T-helper 17 cell (primary cell): ENCODE data around the gene WIPF2. TPM values are rescaled to one million over a fixed set of nuclear protein-coding genes. Genes with fewer than 3 reads are reported as not detected.
"Not testable (repeated sequence)": the region's sequence is repeated elsewhere in the genome, so short reads cannot be mapped to it uniquely, and the experiment has no call there.

ENCODE experiments used
- ATAC-seq: fragments of 150-1000 bp; cut with Tn5 transposase; 2 replicates; pipeline ENCODE4 v1.10.0; 2021; ENCODE audit warnings: mild to moderate bottlenecking, moderate library complexity
- DNase-seq, 3 donors: peaks; one replicate each; pipeline versions ENCODE4 v3.0.0 to v3.0.0-alpha.2; 2020 to 2021
- H3K9me3 ChIP-seq: one replicate; pipeline ENCODE4 v1.7.0; 2013; ENCODE audit warnings: low read length, mild to moderate bottlenecking; ENCODE audit not compliant: control insufficient read depth, poor library complexity, severe bottlenecking
- H3K27ac Mint-ChIP-seq: one replicate; pipeline ENCODE4 v1.8.0; 2022; ENCODE audit warnings: mild to moderate bottlenecking, moderate library complexity, mixed read lengths
- H3K27me3 Mint-ChIP-seq: one replicate; pipeline ENCODE4 v1.8.0; 2022; ENCODE audit warnings: mixed read lengths
- H3K36me3 Mint-ChIP-seq: one replicate; pipeline ENCODE4 v1.8.0; 2022; ENCODE audit warnings: low read depth, mixed read lengths
- H3K4me1 Mint-ChIP-seq: one replicate; pipeline ENCODE4 v1.8.0; 2022; ENCODE audit warnings: mild to moderate bottlenecking, mixed read lengths
- H3K4me3 Mint-ChIP-seq: one replicate; pipeline ENCODE4 v1.8.0; 2022; ENCODE audit warnings: mild to moderate bottlenecking, moderate library complexity, mixed read lengths
- total RNA-seq, 4 donors: library from RNA in 2 of 4; stranded (reverse) in 2 of 4; gene quantifications; one replicate each; pipeline ENCODE4 v1.2.3 and lab custom pipeline; 2022 to 2026

Gene WIPF2
- total RNA-seq, 2 donors from 2014 or later, result 26.4 to 33.1 TPM

DNA sequence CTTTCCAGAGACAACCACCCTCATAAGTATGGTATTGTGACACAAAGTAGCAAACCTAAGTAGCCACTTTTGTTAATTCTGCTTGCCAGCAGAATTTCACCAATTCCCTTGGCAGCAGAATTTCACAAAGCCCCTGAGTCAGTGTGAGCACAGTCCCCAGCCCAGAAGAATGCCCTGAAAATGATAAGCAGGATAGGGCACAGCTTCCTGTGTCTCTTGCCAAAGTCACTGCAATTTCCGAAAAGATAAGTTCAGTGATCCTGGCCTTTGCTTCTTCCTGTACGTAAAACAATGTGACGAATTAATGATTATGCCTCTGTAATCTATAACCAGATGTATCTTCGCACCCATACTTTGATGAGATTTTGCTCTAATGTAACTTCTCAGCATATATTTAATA is 16.0 kb upstream of the WIPF2 start:
- Mint-ChIP-seq H3K4me3 (no peak overlapping the region), H3K27ac (no peak overlapping the region), H3K4me1 (peaks cover 6% of the 10 kb centered on the region), H3K36me3 (no peaks in the 10 kb centered on the region), H3K27me3 (no peaks in the 10 kb centered on the region)
- DNase-seq (no peak), ATAC-seq (no peak)
- no peaks in the 10 kb centered on the region for H3K9me3 ChIP-seq

DNA sequence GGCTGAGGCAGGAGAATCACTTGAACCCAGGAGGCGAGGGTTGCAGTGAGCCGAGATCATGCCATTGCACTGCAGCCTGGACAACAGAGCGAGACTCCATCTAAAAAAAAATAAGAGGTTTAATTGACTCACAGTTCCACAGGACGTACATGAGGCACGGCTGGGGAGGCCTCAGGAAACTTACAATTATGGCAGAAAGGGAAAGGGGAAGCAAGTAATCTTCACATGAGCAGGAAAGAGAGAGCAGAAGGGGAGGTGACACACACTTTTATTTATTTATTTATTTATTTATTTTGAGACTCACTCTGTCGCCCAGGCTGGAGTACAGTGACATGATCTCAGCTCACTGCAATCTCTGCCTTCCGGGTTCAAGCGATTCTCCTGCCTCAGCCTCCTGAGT is 12.9 kb upstream of the WIPF2 start:
- not testable (repeated sequence) for H3K27me3 Mint-ChIP-seq, H3K36me3 Mint-ChIP-seq, H3K4me3 Mint-ChIP-seq, H3K27ac Mint-ChIP-seq, H3K9me3 ChIP-seq, H3K4me1 Mint-ChIP-seq, ATAC-seq, DNase-seq

DNA sequence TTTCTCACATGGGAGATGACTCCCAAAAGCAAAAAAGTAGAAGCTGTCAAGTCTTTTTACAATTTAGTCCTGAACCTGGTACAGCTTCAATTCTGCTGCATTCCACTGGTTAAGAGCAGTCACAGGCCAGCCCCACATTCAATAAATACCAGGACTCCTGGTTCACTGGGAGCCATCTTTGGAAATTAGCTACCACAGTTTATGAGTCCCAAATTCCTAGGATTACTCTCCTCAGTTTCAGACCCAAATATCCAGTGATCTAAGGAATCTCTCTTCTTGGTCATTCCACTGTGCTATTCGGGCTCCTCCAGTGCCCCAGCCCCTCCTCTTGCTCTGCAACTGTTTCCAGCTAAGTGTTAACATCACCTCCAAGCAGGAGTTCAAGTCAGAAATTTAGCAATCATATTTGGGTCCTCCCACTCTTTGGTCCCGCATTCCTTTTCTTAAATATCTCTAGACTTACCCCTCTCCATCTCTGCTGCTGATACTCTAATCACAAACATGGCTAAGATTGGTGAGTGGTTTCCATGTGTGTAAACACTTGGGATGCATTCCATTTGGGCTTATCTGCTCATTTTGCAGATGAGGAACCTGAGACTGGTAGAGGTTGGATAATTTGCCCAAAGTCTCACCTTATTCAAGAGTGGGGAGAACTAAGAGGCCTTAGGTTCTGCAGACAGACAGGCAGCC is 9.6 kb upstream of the WIPF2 start:
- no peak overlapping the region for H3K4me3 Mint-ChIP-seq
- no peak overlapping the region for H3K27ac Mint-ChIP-seq
- no peak for ATAC-seq

DNA sequence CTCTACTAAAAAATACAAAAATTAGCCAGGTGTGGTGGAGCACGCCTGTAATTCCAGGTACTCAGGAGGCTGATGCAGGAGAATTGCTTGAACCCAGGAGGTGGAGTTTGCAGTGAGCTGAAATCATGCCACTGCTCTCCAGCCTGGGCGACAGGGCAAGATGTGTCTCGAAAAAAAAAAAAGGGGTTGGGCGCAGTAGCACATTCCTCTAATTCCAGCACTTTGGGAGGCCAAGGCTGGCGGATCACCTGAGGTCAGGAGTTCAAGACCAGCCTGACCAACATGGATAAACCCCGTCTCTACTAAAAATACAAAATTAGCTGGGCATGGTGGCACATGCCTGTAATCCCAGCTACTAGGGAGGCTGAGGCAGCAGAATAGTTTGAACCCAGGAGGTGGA is 5.2 kb upstream of the WIPF2 start:
- not testable (repeated sequence) for H3K9me3 ChIP-seq, H3K4me1 Mint-ChIP-seq, H3K27ac Mint-ChIP-seq, H3K36me3 Mint-ChIP-seq, H3K4me3 Mint-ChIP-seq, ATAC-seq, H3K27me3 Mint-ChIP-seq, DNase-seq

More for the DNA sequence above, 9.6 kb upstream of the WIPF2 start:
- no peak for DNase-seq
- H3K27me3 Mint-ChIP-seq, result no peaks in the 10 kb centered on the region
- H3K36me3 Mint-ChIP-seq, result no peaks in the 10 kb centered on the region
- H3K9me3 ChIP-seq, result no peaks in the 10 kb centered on the region
- no peaks in the 10 kb centered on the region for H3K4me1 Mint-ChIP-seq

DNA sequence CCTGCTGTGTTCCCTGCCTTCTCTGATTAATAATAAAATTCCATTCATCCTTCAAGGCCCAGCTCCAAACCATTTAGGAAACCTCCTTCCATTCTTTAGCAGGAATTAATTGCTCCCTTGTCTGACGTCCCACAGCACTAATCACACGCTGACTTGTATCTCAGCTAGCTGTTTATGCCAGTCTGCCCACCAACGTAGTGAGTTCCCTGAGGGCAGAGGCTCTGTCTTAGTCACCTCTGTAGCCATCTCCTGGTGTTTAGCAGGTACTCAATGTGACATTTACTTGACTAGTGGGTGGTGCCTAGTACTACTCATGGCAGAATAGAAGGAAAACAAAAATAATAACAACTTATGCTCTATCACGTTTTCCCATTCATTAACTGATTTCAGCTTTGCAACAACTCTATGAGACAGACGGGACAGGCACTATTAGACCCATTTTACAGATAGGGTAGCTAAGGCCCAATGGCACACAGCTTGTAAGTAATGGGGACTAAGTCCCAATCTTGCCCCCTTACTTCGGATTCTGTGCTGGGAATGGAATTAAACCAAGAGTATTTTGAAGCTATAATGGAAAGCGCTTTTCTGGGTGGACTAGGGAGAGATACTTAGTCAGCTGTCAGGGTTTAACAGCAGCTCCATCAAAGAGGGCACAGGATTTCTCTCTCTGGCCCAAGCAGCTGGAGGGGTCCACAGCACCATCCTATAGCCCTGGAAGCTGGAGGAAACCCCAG is 931 bp upstream of the WIPF2 start:
- peak overlapping the region; percentile 100 for H3K4me3 Mint-ChIP-seq
- ATAC-seq (no peak), DNase-seq (no peak)
- peak overlapping the region; percentile 99 for H3K27ac Mint-ChIP-seq
- H3K27me3 Mint-ChIP-seq, result no peaks in the 10 kb centered on the region
- no peaks in the 10 kb centered on the region for H3K9me3 ChIP-seq
- peaks cover 21% of the 10 kb centered on the region for H3K4me1 Mint-ChIP-seq
- peaks cover 6% of the 10 kb centered on the region for H3K36me3 Mint-ChIP-seq

DNA sequence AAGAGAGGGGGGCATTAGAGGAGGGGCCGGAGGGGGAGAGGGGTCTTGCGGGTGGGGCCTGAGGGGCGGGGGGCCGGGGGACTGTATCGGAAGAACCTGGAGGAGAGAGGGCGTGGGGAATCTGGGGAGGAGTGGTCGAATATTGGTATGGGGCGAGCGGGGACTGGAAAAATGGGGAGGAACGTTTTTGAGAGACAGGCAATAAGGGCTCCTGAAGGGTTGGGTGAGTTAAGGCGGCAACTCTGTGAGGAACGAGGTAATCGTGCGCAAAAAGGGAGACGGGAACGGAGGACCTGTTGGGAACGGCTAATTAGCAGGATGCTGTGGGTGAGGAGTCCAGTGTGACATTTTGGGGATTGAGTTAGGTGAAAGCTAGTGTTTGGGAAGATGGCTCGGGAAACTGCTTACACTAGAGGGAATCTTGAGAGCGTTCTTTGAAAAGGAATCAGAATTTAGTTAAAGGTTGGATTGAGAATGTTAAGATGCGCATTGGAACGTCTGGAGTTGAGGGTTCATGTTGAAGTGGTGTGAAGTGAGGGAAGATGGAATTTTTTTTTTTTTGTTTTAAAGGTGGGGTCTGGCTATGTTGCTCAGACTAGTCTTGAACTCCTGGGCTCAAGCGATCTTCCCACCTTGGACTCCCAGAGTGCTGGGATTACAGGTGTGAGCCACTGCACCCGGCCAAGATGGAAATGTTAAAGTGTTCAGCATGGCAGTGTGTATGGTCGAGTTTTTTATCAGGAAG is 662 bp downstream of the WIPF2 start:
- Mint-ChIP-seq H3K36me3 (peaks cover 8% of the 10 kb centered on the region), H3K27ac (peak overlapping the region; percentile 99), H3K27me3 (no peaks in the 10 kb centered on the region), H3K4me1 (peaks cover 28% of the 10 kb centered on the region), H3K4me3 (peak overlapping the region; percentile 100)
- DNase-seq, result peak in 1 of 3 donors; percentile 18
- H3K9me3 ChIP-seq, result no peaks in the 10 kb centered on the region
- ATAC-seq, result no peak

DNA sequence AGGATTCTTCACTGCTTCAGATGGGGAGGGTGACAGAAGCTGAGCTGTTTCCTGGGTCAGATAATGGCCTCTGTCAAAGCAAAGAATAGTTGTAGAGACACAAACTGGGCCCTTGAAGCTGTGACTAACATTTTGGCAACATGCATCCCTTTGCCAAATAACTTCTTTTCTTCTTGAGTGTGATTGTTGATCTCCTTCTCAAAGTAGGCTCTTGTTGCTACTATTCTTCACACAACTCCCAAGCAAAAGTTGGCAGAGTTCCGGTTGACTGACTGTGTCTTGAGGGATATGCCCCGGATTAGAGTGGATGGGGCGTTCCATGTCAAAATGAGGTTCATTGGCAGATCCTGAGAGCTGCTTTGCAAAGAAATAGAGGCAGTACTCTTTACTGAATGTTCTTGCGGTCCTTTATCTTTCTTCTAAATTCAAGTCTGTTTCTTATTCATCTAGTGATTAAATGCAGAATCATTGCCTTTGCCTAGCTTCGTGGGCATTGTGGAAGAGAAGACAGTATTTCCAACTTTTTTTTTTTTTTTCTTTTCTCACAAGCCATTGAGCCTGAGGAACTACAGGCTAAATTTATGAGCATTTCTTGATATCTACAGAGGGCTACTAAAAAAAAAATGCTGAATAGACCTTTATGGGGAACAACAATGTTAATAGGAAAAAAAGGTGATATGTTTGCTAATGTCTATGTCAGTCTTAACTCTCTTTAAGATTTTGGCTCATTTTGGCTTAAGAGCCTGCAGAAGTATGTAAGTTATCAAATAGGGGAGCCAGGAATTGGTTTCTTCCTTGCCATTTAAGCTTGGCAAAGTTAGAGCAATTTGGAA is 5.8 kb downstream of the WIPF2 start:
- no peak for DNase-seq
- H3K4me1 Mint-ChIP-seq, result peaks cover 27% of the 10 kb centered on the region
- peaks cover 3% of the 10 kb centered on the region for H3K36me3 Mint-ChIP-seq
- no peak for ATAC-seq
- H3K27ac Mint-ChIP-seq, result peak overlapping the region; percentile 67
- H3K4me3 Mint-ChIP-seq, result no peak overlapping the region
- H3K9me3 ChIP-seq, result no peaks in the 10 kb centered on the region
- no peaks in the 10 kb centered on the region for H3K27me3 Mint-ChIP-seq

DNA sequence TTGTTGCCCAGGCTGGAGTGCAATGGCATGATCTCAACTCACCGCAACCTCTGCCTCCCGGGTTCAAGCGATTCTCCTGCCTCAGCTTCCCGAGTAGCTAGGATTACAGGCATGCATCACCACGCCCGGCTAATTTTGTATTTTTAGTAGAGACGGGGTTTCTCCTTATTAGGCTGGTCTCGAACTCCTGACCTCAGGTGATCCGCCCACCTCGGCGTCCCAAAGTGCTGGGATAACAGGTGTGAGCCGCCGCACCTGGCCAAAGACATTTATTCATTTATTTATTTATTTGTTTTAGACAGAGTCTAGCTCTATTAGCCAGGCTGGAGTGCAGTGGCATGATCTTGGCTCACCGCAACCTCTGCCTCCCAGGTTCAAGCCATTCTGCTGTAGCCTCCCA is 10.0 kb downstream of the WIPF2 start:
- not testable (repeated sequence) for DNase-seq, H3K9me3 ChIP-seq, H3K27me3 Mint-ChIP-seq, H3K4me3 Mint-ChIP-seq, H3K27ac Mint-ChIP-seq, ATAC-seq, H3K36me3 Mint-ChIP-seq
- peaks cover 20% of the 10 kb centered on the region for H3K4me1 Mint-ChIP-seq

DNA sequence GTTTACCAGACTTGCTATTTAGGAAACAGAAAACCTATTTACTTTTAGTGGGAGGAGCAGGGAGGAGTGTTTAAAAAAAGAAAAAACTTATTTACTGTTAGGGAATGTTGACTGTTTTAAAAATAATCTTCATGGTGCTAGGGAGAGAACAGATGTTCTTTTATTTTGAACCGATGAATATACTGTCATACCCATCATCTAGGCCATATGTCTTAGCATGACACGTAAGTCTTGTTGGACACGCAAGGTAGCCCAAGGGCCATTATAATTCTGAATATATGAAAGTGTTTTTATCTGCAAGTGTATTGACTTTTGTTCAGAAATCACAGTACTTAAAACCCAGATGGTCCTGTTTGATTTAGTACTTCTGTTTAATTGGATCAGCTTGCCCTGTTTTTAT is 11.6 kb downstream of the WIPF2 start:
- no peak for ATAC-seq
- DNase-seq, result no peak
- no peaks in the 10 kb centered on the region for H3K36me3 Mint-ChIP-seq
- H3K4me3 Mint-ChIP-seq, result no peak overlapping the region
- H3K27me3 Mint-ChIP-seq, result no peaks in the 10 kb centered on the region
- H3K27ac Mint-ChIP-seq, result peak overlapping the region; percentile 82
- H3K4me1 Mint-ChIP-seq, result peaks cover 9% of the 10 kb centered on the region
- no peaks in the 10 kb centered on the region for H3K9me3 ChIP-seq

DNA sequence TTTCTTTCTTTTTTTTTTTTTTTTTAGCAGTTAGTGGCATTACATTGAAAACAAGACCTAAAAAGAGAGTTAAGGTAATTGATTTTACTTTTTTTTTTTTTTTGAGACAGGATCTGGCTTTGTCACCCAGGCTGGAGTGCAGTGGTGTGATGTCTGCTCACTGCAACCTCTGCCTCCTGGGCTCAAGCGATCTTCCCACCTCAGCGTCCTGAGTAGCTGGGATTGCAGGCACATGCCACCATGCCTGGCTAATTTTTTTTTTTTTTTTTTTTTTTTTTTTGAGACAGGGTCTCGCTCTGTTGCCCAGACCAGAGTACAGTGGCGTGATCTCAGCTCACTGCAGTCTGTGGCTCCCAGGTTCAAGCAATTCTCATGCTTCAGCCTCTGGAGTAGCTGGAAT is 12.8 kb downstream of the WIPF2 start:
- not testable (repeated sequence) for H3K9me3 ChIP-seq, H3K4me1 Mint-ChIP-seq, H3K4me3 Mint-ChIP-seq, H3K27ac Mint-ChIP-seq, H3K27me3 Mint-ChIP-seq, H3K36me3 Mint-ChIP-seq, ATAC-seq, DNase-seq

DNA sequence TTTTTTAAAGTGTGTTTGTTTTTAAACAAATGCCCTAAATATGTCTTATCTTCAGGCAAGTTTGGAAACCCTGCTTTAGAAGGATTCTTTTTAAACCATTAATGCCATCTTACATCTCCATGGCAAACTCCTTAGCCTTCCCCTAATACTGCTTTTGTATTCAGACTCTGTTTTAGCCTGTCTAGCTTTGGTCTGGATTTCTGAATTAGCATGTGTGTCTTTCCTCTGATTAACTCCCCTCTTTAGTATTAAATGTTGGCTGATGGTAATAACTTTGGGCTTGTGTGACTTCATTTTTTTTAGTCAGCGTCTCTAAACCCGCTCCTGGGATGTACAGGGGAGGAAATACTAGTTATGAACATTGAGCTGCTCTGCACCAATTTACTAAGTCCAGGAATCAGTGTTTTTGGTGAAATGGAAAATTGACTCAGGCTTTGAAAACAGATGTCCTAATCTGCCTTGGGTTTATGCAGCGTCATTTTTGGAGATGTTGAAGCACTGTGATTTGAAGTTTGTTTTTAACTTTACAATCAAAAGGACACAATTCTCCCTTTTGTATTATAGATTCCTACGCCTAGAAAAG is 22.2 kb downstream of the WIPF2 start:
- peaks cover 26% of the 10 kb centered on the region for H3K4me1 Mint-ChIP-seq
- H3K27me3 Mint-ChIP-seq, result no peaks in the 10 kb centered on the region
- no peak overlapping the region for H3K4me3 Mint-ChIP-seq
- DNase-seq, result no peak
- H3K36me3 Mint-ChIP-seq, result no peaks in the 10 kb centered on the region
- H3K27ac Mint-ChIP-seq, result peak overlapping the region; percentile 43
- ATAC-seq, result no peak
- H3K9me3 ChIP-seq, result no peaks in the 10 kb centered on the region

DNA sequence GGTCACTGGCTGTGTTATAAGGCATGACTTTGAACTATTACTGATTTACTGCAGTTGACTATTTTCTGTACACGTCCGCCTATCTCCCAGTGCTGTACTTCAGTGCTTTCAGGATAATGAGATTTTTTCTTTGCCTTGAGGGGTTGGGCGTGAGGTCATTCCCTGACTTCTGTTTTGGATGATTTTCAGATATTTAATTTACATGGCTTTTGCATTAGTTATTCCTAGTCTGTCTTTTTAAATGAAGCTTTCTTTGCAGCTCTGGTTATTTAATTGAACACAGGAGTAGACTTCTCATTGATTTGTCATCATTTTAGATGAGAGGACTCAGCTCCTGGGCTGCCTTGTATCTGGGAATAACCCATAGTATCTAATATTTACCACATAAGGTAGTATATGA is 23.7 kb downstream of the WIPF2 start:
- Mint-ChIP-seq H3K36me3 (no peaks in the 10 kb centered on the region), H3K27ac (peak overlapping the region; percentile 47), H3K4me3 (no peak overlapping the region), H3K4me1 (peaks cover 26% of the 10 kb centered on the region), H3K27me3 (no peaks in the 10 kb centered on the region)
- no peak for ATAC-seq
- H3K9me3 ChIP-seq, result no peaks in the 10 kb centered on the region
- DNase-seq, result no peak
